CD8-positive, alpha-beta memory T cell (primary cell): ENCODE results near the gene DUSP10. TPM values are rescaled to one million over a fixed set of nuclear protein-coding genes. Genes with fewer than 3 reads are reported as not detected.

ENCODE experiments used
- CTCF ChIA-PET: fragments of 350-600 bp; sonication (Branson Sonifier 250); formaldehyde crosslinking; loops from one replicate; lab custom pipeline; 2021; ENCODE audit warnings: antibody characterized with exemption; lab: Charles Lee
- POLR2A ChIA-PET: fragments of 350-600 bp; sonication (Branson Sonifier 250); formaldehyde crosslinking; loops from one replicate; lab custom pipeline; 2021; ENCODE audit warnings: antibody characterized with exemption; lab: Charles Lee
- DNase-seq, 5 donors: peaks; one replicate each; pipeline versions ENCODE4 v3.0.0 to v3.0.0-alpha.2; 2020 to 2022; ENCODE audit warnings: mixed read lengths in 1 of 5
- H3K27ac ChIP-seq: one replicate; pipeline ENCODE4 v1.7.0; 2013; ENCODE audit warnings: low read depth, mild to moderate bottlenecking, low read length, moderate library complexity
- H3K27me3 ChIP-seq: 2 replicates; pipeline ENCODE4 v1.7.0; 2013; ENCODE audit warnings: low read length, mild to moderate bottlenecking; ENCODE audit not compliant: insufficient read depth, poor library complexity, severe bottlenecking
- H3K36me3 ChIP-seq: 2 replicates; pipeline ENCODE4 v1.7.0; 2013; ENCODE audit warnings: mild to moderate bottlenecking, low read length, moderate library complexity; ENCODE audit not compliant: insufficient read depth
- H3K4me1 ChIP-seq: 2 replicates; pipeline ENCODE4 v1.7.0; 2013; ENCODE audit warnings: mild to moderate bottlenecking, low read length, moderate library complexity; ENCODE audit not compliant: insufficient read depth
- H3K4me3 ChIP-seq: 2 replicates; pipeline ENCODE4 v1.7.0; 2013; ENCODE audit warnings: mild to moderate bottlenecking, low read length
- H3K9me3 ChIP-seq: 2 replicates; pipeline ENCODE4 v1.7.0; 2013; ENCODE audit warnings: mild to moderate bottlenecking, low read length
- H3K27ac Mint-ChIP-seq, 8 donors: one replicate each; pipeline ENCODE4 v1.8.0; 2020 to 2021; ENCODE audit warnings: mixed read lengths in 8 of 8, mild to moderate bottlenecking in 6 of 8, inconsistent platforms in 3 of 8, moderate library complexity in 3 of 8
- H3K27me3 Mint-ChIP-seq, 2 donors: one replicate each; pipeline ENCODE4 v1.8.0; 2020 to 2021; ENCODE audit warnings: mixed read lengths in 2 of 2, mild to moderate bottlenecking in 1 of 2, moderate library complexity in 1 of 2
- H3K36me3 Mint-ChIP-seq, 3 donors: one replicate each; pipeline ENCODE4 v1.8.0; 2020 to 2021; ENCODE audit warnings: mixed read lengths in 3 of 3, inconsistent platforms in 1 of 3, mild to moderate bottlenecking in 1 of 3
- H3K4me1 Mint-ChIP-seq, 3 donors: one replicate each; pipeline ENCODE4 v1.8.0; 2020 to 2021; ENCODE audit warnings: mixed read lengths in 3 of 3, inconsistent platforms in 1 of 3, mild to moderate bottlenecking in 1 of 3
- H3K4me3 Mint-ChIP-seq, 7 donors: one replicate each; pipeline ENCODE4 v1.8.0; 2020 to 2021; ENCODE audit warnings: mixed read lengths in 7 of 7, mild to moderate bottlenecking in 6 of 7, moderate library complexity in 4 of 7, inconsistent platforms in 2 of 7
- H3K9me3 Mint-ChIP-seq, 5 donors: one replicate each; pipeline ENCODE4 v1.8.0; 2020 to 2022; ENCODE audit warnings: mixed read lengths in 5 of 5, mild to moderate bottlenecking in 3 of 5, moderate library complexity in 2 of 5, inconsistent platforms in 1 of 5
- polyA plus RNA-seq: library from polyadenylated mRNA; unstranded; fragments of 300-500 nt; fragmentation: Illumina TruSeq; gene quantifications from one replicate; pipeline ENCODE4 v1.2.3, GENCODE V29; 2021
- total RNA-seq, 2 experiments: library from RNA; stranded (reverse); gene quantifications; one replicate each; pipeline ENCODE4 v1.2.3, GENCODE V29; 2021

DUSP10 gene
- total and polyA plus RNA-seq, 3 experiments from 2014 or later = 8.0 to 25.4 (median 23.7) TPM

DNA sequence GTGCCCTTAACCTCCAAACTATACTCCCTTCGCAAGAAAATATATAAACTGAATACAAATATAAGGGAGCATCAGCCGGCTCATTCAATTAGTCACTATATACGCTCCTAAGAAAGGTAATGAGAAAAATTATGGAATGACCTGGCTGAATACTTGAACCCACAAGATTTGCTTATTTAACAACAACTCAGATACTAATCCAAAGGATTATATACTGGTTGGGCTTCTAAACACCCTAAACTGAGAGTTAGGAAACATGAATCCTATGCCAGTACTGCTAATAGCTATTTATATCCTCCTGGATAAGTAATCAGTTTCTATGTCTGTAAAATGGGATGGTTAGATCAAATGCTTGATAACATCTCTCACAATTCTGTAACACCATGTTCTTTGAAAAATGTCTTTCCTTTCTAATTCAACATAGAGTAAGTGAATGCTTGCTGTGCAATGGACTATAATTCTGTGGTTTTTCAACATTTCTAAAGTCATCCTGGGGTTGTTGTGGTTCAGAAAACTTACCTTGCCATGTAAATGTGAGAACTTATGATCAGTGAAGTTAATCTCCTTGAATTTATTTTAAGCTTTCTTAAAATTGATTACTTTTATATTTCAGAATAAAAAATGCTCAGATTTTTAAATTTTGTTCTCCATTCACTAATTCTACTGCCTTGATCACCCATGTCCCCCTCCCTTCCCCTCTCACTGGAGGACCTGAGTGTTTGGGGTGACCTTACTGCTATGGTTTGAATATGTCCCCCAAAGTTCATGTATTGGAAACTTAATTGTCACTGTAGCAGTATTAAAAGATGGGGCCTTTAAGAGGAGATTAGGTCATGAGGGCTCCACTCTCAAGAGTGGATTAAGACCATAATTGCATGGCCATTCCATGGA is 14.5 kb downstream of the DUSP10 start:
- DNase-seq = no peak
- peak overlapping the region; percentile 8 to 60 (median 49) for H3K4me3 Mint-ChIP-seq
- H3K4me1 Mint-ChIP-seq = peaks cover 50 to 71% (median 70%) of the 10 kb centered on the region in 3 donors
- H3K9me3 ChIP-seq = no peaks in the 10 kb centered on the region
- no peak overlapping the region for H3K4me3 ChIP-seq
- H3K27ac ChIP-seq = no peak overlapping the region
- ChIA-PET CTCF (interaction anchor here (2.6 kb wide), 1 partner anchor 14 kb away, joined by 11 read pairs; the partner anchor contains the start of gene DUSP10), POLR2A (interaction anchor here (0.6 kb wide), 2 partner anchors 14 to 23 kb away, joined by 3 to 7 read pairs; partner anchors contain the start of gene DUSP10)
- no peaks in the 10 kb centered on the region for H3K27me3 ChIP-seq
- peaks cover 38% of the 10 kb centered on the region for H3K4me1 ChIP-seq
- peak overlapping the region; percentile 37 to 87 (median 68) for H3K27ac Mint-ChIP-seq
- peaks cover 0 to 3% of the 10 kb centered on the region in 2 donors for H3K27me3 Mint-ChIP-seq
- peaks cover 0 to 11% (median 5%) of the 10 kb centered on the region in 5 donors for H3K9me3 Mint-ChIP-seq
- H3K36me3 Mint-ChIP-seq = peaks cover 4 to 16% (median 11%) of the 10 kb centered on the region in 3 donors
- no peaks in the 10 kb centered on the region for H3K36me3 ChIP-seq

DNA sequence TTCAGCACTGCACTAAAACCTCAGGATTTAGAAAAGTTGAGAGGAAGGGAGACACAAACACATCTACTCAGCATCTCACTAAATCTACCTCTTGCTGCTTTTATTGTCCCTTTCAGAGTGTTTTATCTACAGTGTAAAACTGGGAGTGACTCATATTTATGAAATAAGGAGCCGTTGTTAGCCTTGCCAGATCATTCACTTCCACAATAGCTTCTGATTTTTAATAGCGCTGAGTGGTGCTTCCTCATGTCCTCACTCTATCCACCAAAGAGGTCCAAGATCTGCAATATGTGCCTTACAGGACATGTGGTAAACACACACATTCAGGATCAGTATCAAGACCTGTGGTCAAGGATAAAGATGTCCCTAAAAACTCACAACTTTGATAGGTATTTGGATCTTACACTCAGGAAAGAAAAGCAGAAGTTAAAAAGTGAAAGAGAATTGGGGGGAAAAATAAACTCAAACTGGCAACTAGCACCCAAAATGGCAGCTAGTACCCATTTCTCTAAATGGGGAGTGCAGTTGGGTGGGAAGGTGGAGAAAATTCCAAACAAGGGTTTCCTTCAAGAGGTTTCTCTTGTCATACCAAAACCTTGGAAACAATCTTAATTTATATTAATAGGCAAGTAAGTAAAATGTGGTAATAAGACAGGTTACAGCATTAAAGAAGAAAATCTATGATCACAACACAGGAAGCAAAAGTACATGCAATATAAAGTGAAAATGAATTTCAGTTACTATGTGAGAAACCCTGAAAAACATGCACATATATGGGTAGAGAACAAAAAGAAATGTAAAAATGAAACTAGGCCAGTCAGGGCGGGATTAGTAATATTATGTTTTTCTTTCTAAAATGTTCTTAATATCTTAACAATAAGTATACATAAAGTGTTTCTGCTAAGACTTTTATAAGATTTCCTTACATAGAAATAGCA is 15.9 kb downstream of the DUSP10 start:
- CTCF ChIA-PET = interaction anchor here (1.2 to 2.6 kb wide), 2 partner anchors 15 to 38 kb away, joined by 3 to 11 read pairs; partner anchors contain the start of gene DUSP10
- peak overlapping the region in 6 of 7 donors; percentile 3 to 72 (median 60) for H3K4me3 Mint-ChIP-seq
- no peak for DNase-seq
- POLR2A ChIA-PET = no interaction called here
- peaks cover 45 to 69% (median 63%) of the 10 kb centered on the region in 3 donors for H3K4me1 Mint-ChIP-seq
- no peaks in the 10 kb centered on the region for H3K9me3 ChIP-seq
- H3K27me3 Mint-ChIP-seq = peaks cover 0 to 3% of the 10 kb centered on the region in 2 donors
- H3K4me1 ChIP-seq = peaks cover 33% of the 10 kb centered on the region
- peaks cover 0 to 11% (median 5%) of the 10 kb centered on the region in 5 donors for H3K9me3 Mint-ChIP-seq
- H3K36me3 ChIP-seq = no peaks in the 10 kb centered on the region
- no peaks in the 10 kb centered on the region for H3K27me3 ChIP-seq
- no peak overlapping the region for H3K27ac ChIP-seq
- H3K27ac Mint-ChIP-seq = peak overlapping the region; percentile 4 to 85 (median 57)
- peaks cover 6 to 16% (median 14%) of the 10 kb centered on the region in 3 donors for H3K36me3 Mint-ChIP-seq
- H3K4me3 ChIP-seq = peak overlapping the region; percentile 13

DNA sequence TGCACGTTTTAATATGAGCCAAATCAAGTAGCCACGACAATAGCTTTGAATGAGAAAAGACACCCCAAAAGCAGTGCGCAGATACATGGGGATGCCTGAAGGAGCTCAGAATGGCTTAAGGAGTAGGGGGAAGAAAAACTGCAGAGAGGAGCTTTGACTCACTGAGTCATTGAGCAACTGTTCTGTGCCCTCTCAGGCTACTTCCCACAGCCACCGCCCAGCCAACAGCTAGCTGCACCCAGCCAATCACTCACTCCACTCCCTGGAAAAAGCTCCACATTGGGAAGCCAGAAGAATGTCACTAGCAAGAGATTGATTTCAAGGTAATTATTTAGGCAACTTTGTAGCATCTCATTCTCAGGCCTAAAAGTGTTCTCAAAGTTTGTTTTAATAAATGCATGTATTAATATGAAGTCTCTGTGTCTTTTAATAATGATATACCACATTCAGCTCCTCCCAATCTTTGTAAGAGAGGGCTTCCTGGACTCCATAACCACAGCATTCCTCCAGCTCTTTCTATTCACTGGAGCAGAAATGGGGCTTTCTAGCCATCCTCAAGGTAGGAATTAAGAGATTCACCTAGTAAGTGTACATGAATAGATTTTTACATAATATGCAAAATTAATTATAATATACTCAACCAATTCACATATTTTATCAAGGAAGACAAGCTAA is 16.8 kb downstream of the DUSP10 start:
- peak overlapping the region in 1 of 7 donors; percentile 47 for H3K4me3 Mint-ChIP-seq
- no peak for DNase-seq
- H3K4me1 ChIP-seq = peaks cover 33% of the 10 kb centered on the region
- H3K9me3 Mint-ChIP-seq = peaks cover 0 to 11% (median 5%) of the 10 kb centered on the region in 5 donors
- H3K36me3 Mint-ChIP-seq = peaks cover 6 to 14% (median 14%) of the 10 kb centered on the region in 3 donors
- peak overlapping the region in 2 of 8 donors; percentile 45 to 66 for H3K27ac Mint-ChIP-seq
- H3K36me3 ChIP-seq = no peaks in the 10 kb centered on the region
- H3K27ac ChIP-seq = no peak overlapping the region
- no peak overlapping the region for H3K4me3 ChIP-seq
- H3K9me3 ChIP-seq = no peaks in the 10 kb centered on the region
- peaks cover 0 to 3% of the 10 kb centered on the region in 2 donors for H3K27me3 Mint-ChIP-seq
- POLR2A ChIA-PET = no interaction called here
- H3K27me3 ChIP-seq = no peaks in the 10 kb centered on the region
- CTCF ChIA-PET = interaction anchor here (0.8 to 2.6 kb wide), 3 partner anchors 11 to 37 kb away, joined by 3 to 11 read pairs (median 3); partner anchors contain the start of gene DUSP10
- H3K4me1 Mint-ChIP-seq = peaks cover 45 to 67% (median 57%) of the 10 kb centered on the region in 3 donors

DNA sequence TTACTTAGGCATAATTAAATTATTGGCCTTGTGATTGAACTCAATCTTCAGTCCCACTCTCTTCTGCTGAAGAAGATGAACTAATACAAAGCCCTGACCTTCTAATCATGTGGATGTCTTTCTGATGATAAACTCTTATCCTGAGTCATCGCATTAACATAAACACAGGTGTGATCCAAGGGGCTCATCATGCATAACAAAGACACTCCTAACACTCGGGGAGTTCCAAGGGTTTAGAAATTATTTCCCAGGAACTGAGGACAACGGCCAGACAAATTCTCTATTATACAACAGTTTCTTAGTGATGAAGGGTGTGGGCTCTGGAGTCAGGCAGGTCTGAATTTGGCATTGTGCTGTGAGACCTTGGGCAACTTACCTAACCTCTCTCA is 18.0 kb downstream of the DUSP10 start:
- H3K4me1 ChIP-seq = peaks cover 33% of the 10 kb centered on the region
- H3K9me3 ChIP-seq = no peaks in the 10 kb centered on the region
- POLR2A ChIA-PET = interaction anchor here (1.4 kb wide), 1 partner anchor 11 kb away, joined by 4 read pairs; no protein-coding TSS in a partner anchor
- H3K9me3 Mint-ChIP-seq = peaks cover 0 to 11% (median 5%) of the 10 kb centered on the region in 5 donors
- H3K4me3 Mint-ChIP-seq = no peak overlapping the region
- peak overlapping the region in 1 of 8 donors; percentile 44 for H3K27ac Mint-ChIP-seq
- peaks cover 0 to 3% of the 10 kb centered on the region in 2 donors for H3K27me3 Mint-ChIP-seq
- peaks cover 6 to 14% (median 14%) of the 10 kb centered on the region in 3 donors for H3K36me3 Mint-ChIP-seq
- no peak overlapping the region for H3K4me3 ChIP-seq
- H3K27me3 ChIP-seq = no peaks in the 10 kb centered on the region
- H3K4me1 Mint-ChIP-seq = peaks cover 38 to 58% (median 53%) of the 10 kb centered on the region in 3 donors
- H3K27ac ChIP-seq = no peak overlapping the region
- CTCF ChIA-PET = interaction anchor here (1.0 kb wide), 1 partner anchor 8 kb away, joined by 3 read pairs; no protein-coding TSS in a partner anchor
- no peak for DNase-seq
- no peaks in the 10 kb centered on the region for H3K36me3 ChIP-seq

- POLR2A ChIA-PET = interaction anchor here (1.4 kb wide), 1 partner anchor 10 kb away, joined by 4 read pairs; no protein-coding TSS in a partner anchor
- Mint-ChIP-seq H3K27ac (peak overlapping the region in 1 of 8 donors; percentile 44), H3K36me3 (peaks cover 7 to 14% (median 14%) of the 10 kb centered on the region in 3 donors)
These were observed 18.7 kb downstream of the DUSP10 start for GRCh38 chr1:221723018-221723847.

DNA sequence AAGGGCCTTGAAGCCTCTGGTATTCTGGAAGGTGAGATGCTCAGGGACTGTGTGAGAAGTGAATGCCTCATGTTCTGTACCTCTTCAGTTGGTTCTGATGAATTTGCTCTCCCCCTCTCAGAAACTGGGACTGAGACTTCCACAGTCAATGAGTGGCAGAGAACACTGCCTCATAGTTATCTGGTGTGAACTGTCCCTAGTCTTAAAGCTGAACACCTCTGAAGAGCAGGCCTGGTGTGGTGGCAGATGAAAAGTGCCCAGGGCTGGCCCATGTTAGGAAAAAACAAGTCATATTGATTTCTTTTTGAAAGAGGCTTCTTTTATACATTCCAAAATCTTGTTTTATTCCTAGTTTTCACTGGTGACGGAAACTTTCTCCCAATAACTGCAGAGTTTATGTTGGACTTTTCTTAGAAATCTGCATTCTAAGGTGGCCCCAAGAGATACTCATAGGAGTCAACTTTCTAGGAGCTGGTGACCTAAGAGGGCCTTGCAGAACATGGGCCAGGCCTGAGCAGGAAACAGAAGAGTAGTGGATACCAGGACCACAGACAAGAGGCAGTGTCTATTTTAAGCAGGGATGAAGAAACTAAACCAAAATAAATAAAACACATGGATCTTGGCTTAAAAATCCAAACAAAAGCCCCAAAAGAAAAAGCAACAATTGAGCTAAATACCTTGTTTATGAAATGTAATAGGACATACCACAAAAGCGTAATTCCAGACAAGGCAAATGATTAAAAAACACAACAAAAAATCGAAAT is 19.5 kb downstream of the DUSP10 start:
- H3K4me3 ChIP-seq = no peak overlapping the region
- no peak for DNase-seq
- peaks cover 0 to 11% (median 5%) of the 10 kb centered on the region in 5 donors for H3K9me3 Mint-ChIP-seq
- no peak overlapping the region for H3K4me3 Mint-ChIP-seq
- CTCF ChIA-PET = no interaction called here
- no peaks in the 10 kb centered on the region for H3K9me3 ChIP-seq
- H3K27ac Mint-ChIP-seq = peak overlapping the region in 3 of 8 donors; percentile 19 to 61 (median 56)
- no peak overlapping the region for H3K27ac ChIP-seq
- H3K4me1 ChIP-seq = peaks cover 21% of the 10 kb centered on the region
- peaks cover 24 to 54% (median 48%) of the 10 kb centered on the region in 3 donors for H3K4me1 Mint-ChIP-seq
- POLR2A ChIA-PET = interaction anchor here (1.4 kb wide), 1 partner anchor 9 kb away, joined by 4 read pairs; no protein-coding TSS in a partner anchor
- peaks cover 0 to 3% of the 10 kb centered on the region in 2 donors for H3K27me3 Mint-ChIP-seq
- peaks cover 9 to 14% (median 14%) of the 10 kb centered on the region in 3 donors for H3K36me3 Mint-ChIP-seq
- no peaks in the 10 kb centered on the region for H3K36me3 ChIP-seq
- H3K27me3 ChIP-seq = no peaks in the 10 kb centered on the region

More at GRCh38 chr1:221723018-221723847, 18.7 kb downstream of the DUSP10 start:
- H3K4me1 ChIP-seq = peaks cover 29% of the 10 kb centered on the region
- H3K4me3 Mint-ChIP-seq = peak overlapping the region in 1 of 7 donors; percentile 36
- no peak overlapping the region for H3K4me3 ChIP-seq
- H3K27me3 Mint-ChIP-seq = peaks cover 0 to 3% of the 10 kb centered on the region in 2 donors
- CTCF ChIA-PET = no interaction called here
- H3K36me3 ChIP-seq = no peaks in the 10 kb centered on the region
- H3K27me3 ChIP-seq = no peaks in the 10 kb centered on the region
- H3K9me3 ChIP-seq = no peaks in the 10 kb centered on the region
- peaks cover 32 to 58% (median 52%) of the 10 kb centered on the region in 3 donors for H3K4me1 Mint-ChIP-seq
- H3K9me3 Mint-ChIP-seq = peaks cover 0 to 11% (median 5%) of the 10 kb centered on the region in 5 donors
- no peak for DNase-seq
- no peak overlapping the region for H3K27ac ChIP-seq
